PC-3 (cell line): ENCODE results near the gene RAX2.

ENCODE experiments used
- CTCF ChIP-seq: fragments of 300-600 bp; sonication (generic); conservative IDR thresholded peaks from 2 replicates; pipeline ENCODE4 v1.5.1; 2017; ENCODE audit warnings: antibody characterized with exemption, low read depth, mild to moderate bottlenecking, low read length
- EZH2 ChIP-seq: fragments of 300-600 bp; sonication (generic); IDR thresholded peaks from one replicate; pipeline ENCODE4 v1.6.1; 2017; ENCODE audit warnings: antibody characterized with exemption, mild to moderate bottlenecking, low read length; ENCODE audit not compliant: unreplicated experiment
- EZH2phosphoT487 ChIP-seq: fragments of 300-600 bp; sonication (generic); IDR thresholded peaks from 2 replicates; pipeline ENCODE4 v1.6.1; 2018; ENCODE audit warnings: mild to moderate bottlenecking, antibody characterized with exemption, low read length, borderline replicate concordance

- no peak for TF ChIP-seq CTCF
- TF ChIP-seq EZH2: no peak
- no peak for TF ChIP-seq EZH2phosphoT487
These were observed 49.1 kb upstream of the RAX2 start for GRCh38 chr19:3821156-3821555.
